ENCODE measurements around the gene AOPEP. TPM values are rescaled to one million over a fixed set of nuclear protein-coding genes. Genes with fewer than 3 reads are reported as not detected.

AOPEP gene
- total RNA-seq, 1 donor from 2014 or later, result 16.6 TPM

DNA sequence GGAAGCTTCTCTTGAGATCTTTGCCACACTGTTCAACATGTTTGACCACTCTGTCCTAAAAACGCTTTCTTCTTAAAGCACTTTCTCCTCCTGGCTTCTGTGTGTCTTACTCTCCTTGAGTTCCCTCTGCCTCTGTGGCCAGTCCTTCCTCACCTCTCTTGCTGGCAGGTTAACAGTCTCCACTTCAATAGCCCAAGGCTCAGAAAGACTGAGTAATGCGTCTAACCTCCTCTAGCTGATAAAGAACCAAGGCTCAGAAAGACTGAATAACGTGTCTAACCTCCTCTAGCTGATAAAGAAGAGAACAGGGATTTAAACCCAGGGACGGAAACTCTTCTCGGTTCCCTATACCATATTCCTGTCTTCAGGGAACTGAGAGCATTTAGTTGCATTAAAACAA, 205.2 kb downstream of the AOPEP start:
- peaks cover 5% of the 10 kb centered on the region for H3F3A ChIP-seq (ENCODE audit: low read depth)
- H3K36me3 ChIP-seq, result no peaks in the 10 kb centered on the region
- no peaks in the 10 kb centered on the region for H4K20me1 ChIP-seq (ENCODE audit: low read depth)
- peaks cover 3% of the 10 kb centered on the region for H3K27me3 Mint-ChIP-seq (ENCODE audit: insufficient read depth, low read depth)
- no peak overlapping the region for H2AFZ ChIP-seq (replicated peaks)
- H3K79me2 ChIP-seq (ENCODE audit: low read depth), result no peaks in the 10 kb centered on the region
- no peak overlapping the region for H3K27ac ChIP-seq
- no peak overlapping the region for H3K4me2 ChIP-seq
- H3K9me3 ChIP-seq (ENCODE audit: low read depth), result no peaks in the 10 kb centered on the region
- H3K27ac Mint-ChIP-seq, result no peak overlapping the region
- H3K9me3 Mint-ChIP-seq, result no peaks in the 10 kb centered on the region
- H3K4me1 Mint-ChIP-seq, result peaks cover 46% of the 10 kb centered on the region
- no peaks in the 10 kb centered on the region for H3K27me3 ChIP-seq
- no peak overlapping the region for H3K4me3 Mint-ChIP-seq
- no peak overlapping the region for H3K9ac ChIP-seq
- H3K4me1 ChIP-seq, result peaks cover 26% of the 10 kb centered on the region
- TF ChIP-seq EZH2phosphoT487 (IDR thresholded peaks at IDR 0.05) (no peak), EZH2 (IDR thresholded peaks at IDR 0.05) (no peak)
- TF ChIP-seq, protein P1, sequence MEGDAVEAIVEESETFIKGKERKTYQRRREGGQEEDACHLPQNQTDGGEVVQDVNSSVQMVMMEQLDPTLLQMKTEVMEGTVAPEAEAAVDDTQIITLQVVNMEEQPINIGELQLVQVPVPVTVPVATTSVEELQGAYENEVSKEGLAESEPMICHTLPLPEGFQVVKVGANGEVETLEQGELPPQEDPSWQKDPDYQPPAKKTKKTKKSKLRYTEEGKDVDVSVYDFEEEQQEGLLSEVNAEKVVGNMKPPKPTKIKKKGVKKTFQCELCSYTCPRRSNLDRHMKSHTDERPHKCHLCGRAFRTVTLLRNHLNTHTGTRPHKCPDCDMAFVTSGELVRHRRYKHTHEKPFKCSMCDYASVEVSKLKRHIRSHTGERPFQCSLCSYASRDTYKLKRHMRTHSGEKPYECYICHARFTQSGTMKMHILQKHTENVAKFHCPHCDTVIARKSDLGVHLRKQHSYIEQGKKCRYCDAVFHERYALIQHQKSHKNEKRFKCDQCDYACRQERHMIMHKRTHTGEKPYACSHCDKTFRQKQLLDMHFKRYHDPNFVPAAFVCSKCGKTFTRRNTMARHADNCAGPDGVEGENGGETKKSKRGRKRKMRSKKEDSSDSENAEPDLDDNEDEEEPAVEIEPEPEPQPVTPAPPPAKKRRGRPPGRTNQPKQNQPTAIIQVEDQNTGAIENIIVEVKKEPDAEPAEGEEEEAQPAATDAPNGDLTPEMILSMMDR (IDR thresholded peaks at IDR 0.05), result no peak
- DNase-seq (ENCODE audit: low spot score), result no peak
- peaks cover 18% of the 10 kb centered on the region for H3K36me3 Mint-ChIP-seq
- no peak overlapping the region for H3K4me3 ChIP-seq

DNA sequence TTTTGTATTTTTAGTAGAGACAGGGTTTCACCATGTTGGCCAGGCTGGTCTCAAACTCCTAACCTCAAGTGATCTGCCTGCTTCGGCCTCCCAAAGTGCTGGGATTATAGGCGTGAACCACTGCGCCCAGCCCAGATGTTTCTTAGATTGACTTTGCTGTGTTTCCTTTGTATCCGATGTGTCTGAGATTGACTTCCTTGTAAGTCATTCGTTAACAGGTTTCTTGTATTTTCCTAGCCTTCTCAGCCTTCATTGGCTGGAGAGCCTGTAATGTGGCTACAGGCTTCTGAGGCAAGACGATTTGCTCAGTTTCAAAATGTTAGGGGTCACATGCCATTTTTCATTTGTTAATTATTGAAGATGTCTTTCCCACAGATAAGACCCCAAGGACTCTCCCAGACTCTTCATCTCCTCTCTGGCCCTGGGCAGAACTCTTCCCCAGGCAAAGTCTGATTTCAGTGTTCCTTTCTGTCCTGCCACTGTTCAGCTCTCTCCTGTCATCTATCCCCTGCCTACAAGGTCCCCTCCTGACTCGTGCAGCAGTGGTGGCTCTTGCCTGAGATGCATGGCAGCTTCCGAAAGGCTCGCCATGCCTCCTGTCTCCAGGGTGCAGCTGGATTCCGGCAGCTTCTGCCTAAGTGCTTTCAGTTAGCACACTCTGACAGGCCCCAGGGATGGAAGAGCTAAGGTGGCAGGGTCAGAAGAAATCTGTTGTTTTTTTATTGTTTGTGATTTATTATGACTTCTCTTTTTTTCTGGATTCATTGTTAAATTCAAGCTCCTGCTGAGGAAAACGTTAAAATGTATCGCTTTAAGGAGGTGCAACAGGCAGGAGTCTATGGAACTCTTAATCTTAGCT, 206.4 kb downstream of the AOPEP start:
- Mint-ChIP-seq H3K4me3 (no peak overlapping the region), H3K36me3 (peaks cover 18% of the 10 kb centered on the region), H3K27me3 (ENCODE audit: insufficient read depth, low read depth) (peaks cover 3% of the 10 kb centered on the region), H3K9me3 (no peaks in the 10 kb centered on the region), H3K27ac (peak overlapping the region; percentile 26), H3K4me1 (peaks cover 40% of the 10 kb centered on the region)
- Histone ChIP-seq H3K9ac (no peak overlapping the region), H3K27me3 (no peaks in the 10 kb centered on the region), H4K20me1 (ENCODE audit: low read depth) (no peaks in the 10 kb centered on the region), H2AFZ (replicated peaks) (no peak overlapping the region), H3K4me1 (peaks cover 24% of the 10 kb centered on the region), H3K4me2 (no peak overlapping the region), H3K27ac (peak overlapping the region; percentile 19), H3K9me3 (ENCODE audit: low read depth) (no peaks in the 10 kb centered on the region), H3K79me2 (ENCODE audit: low read depth) (no peaks in the 10 kb centered on the region), H3F3A (ENCODE audit: low read depth) (peaks cover 5% of the 10 kb centered on the region), H3K4me3 (no peak overlapping the region), H3K36me3 (no peaks in the 10 kb centered on the region)
- TF ChIP-seq EZH2 (IDR thresholded peaks at IDR 0.05), result no peak
- TF ChIP-seq EZH2phosphoT487 (IDR thresholded peaks at IDR 0.05), result no peak
- TF ChIP-seq, protein P1 (IDR thresholded peaks at IDR 0.05), result no peak
- no peak for DNase-seq (ENCODE audit: low spot score)

DNA sequence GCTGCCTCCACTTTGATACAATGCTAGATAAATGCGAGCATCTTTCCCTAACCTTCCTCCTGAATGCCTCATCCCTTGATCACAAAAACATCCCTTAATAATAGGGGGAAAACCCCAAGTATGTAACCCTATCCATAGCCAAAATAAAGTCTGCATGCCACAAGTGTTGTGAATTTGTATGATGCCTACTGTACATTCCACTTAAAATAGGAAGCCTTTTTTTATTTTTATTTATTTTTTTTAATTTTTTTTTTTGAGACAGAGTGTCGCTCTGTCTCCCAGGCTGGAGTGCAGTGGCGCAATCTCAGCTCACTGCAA, 207.0 kb downstream of the AOPEP start:
- Histone ChIP-seq H3K9ac (no peak overlapping the region), H3K4me1 (peaks cover 18% of the 10 kb centered on the region), H3K27ac (no peak overlapping the region), H3K4me3 (no peak overlapping the region), H4K20me1 (ENCODE audit: low read depth) (no peaks in the 10 kb centered on the region), H3F3A (ENCODE audit: low read depth) (peaks cover 5% of the 10 kb centered on the region), H3K36me3 (no peaks in the 10 kb centered on the region), H3K27me3 (no peaks in the 10 kb centered on the region), H3K9me3 (ENCODE audit: low read depth) (no peaks in the 10 kb centered on the region), H3K4me2 (no peak overlapping the region), H2AFZ (replicated peaks) (no peak overlapping the region), H3K79me2 (ENCODE audit: low read depth) (no peaks in the 10 kb centered on the region)
- no peak overlapping the region for H3K4me3 Mint-ChIP-seq
- H3K27me3 Mint-ChIP-seq (ENCODE audit: insufficient read depth, low read depth), result peaks cover 3% of the 10 kb centered on the region
- H3K27ac Mint-ChIP-seq, result no peak overlapping the region
- H3K4me1 Mint-ChIP-seq, result peaks cover 34% of the 10 kb centered on the region
- TF ChIP-seq, protein P1 (IDR thresholded peaks at IDR 0.05), result no peak
- TF ChIP-seq EZH2phosphoT487 (IDR thresholded peaks at IDR 0.05) (no peak), EZH2 (IDR thresholded peaks at IDR 0.05) (no peak)
- peaks cover 22% of the 10 kb centered on the region for H3K36me3 Mint-ChIP-seq
- DNase-seq (ENCODE audit: low spot score), result no peak
- peaks cover 3% of the 10 kb centered on the region for H3K9me3 Mint-ChIP-seq
